ENCODE results near the gene TNFRSF8.

DNA sequence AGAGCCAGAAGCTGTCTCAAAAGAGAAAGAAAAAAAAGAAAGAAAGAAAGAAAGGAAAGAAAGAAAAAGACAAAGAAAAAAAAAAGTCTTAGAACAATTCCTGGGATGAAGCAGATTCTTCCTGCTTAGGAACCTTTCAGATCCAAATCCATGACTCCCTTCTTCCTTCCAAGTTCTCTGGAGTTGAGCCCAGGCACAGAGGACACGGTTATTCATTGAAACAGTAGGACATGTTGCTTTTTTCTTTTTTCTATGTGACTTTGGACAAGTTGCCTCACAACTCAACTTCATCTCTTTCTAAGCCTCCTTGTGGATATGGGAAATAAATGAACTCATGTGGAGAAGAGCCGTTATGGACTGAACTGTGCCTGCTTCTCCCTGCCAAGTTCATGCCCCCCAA, 14.7 kb upstream of the TNFRSF8 start:
- TF ChIP-seq POLR2A (IDR thresholded peaks at IDR 0.05; ENCODE audit: low read depth, low read length): no peak
- TF ChIP-seq USF2 (IDR thresholded peaks at IDR 0.05; ENCODE audit: low read depth, low read length): no peak
- TF ChIP-seq, protein P1, sequence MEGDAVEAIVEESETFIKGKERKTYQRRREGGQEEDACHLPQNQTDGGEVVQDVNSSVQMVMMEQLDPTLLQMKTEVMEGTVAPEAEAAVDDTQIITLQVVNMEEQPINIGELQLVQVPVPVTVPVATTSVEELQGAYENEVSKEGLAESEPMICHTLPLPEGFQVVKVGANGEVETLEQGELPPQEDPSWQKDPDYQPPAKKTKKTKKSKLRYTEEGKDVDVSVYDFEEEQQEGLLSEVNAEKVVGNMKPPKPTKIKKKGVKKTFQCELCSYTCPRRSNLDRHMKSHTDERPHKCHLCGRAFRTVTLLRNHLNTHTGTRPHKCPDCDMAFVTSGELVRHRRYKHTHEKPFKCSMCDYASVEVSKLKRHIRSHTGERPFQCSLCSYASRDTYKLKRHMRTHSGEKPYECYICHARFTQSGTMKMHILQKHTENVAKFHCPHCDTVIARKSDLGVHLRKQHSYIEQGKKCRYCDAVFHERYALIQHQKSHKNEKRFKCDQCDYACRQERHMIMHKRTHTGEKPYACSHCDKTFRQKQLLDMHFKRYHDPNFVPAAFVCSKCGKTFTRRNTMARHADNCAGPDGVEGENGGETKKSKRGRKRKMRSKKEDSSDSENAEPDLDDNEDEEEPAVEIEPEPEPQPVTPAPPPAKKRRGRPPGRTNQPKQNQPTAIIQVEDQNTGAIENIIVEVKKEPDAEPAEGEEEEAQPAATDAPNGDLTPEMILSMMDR (conservative IDR thresholded peaks at IDR 0.05; ENCODE audit: low read depth, low read length): no peak
- TF ChIP-seq NFE2L2 (IDR thresholded peaks at IDR 0.05; ENCODE audit: low read depth, low read length): no peak
- no peak for TF ChIP-seq MAFK (IDR thresholded peaks at IDR 0.05; ENCODE audit: low read depth, low read length)
- TF ChIP-seq CEBPB (IDR thresholded peaks at IDR 0.05; ENCODE audit: low read depth, low read length): no peak

Measured in IMR-90 (cell line).